Measurements from ENCODE around the gene ACTL6B. TPM values are rescaled to one million over a fixed set of nuclear protein-coding genes. Genes with fewer than 3 reads are reported as not detected.

ACTL6B gene
- total RNA-seq, 1 donor from 2014 or later, result 163 TPM

GRCh38 chr7:100604976-100605911 lies 51.0 kb downstream of the ACTL6B start:
- DNase-seq (ENCODE audit: low spot score in 2 of 2) (peak in 1 of 2 donors; percentile 60), FAIRE-seq (no peak)

GRCh38 chr7:100604028-100604975 lies 51.9 kb downstream of the ACTL6B start:
- DNase-seq (ENCODE audit: low spot score in 2 of 2) (peak; percentile 75 to 84), FAIRE-seq (no peak)

GRCh38 chr7:100603726-100604027 lies 52.6 kb downstream of the ACTL6B start:
- peak in 1 of 2 donors; percentile 46 for DNase-seq (ENCODE audit: low spot score in 2 of 2)
- no peak for FAIRE-seq

- FAIRE-seq, result no peak
- peak in 1 of 2 donors; percentile 34 for DNase-seq (ENCODE audit: low spot score in 2 of 2)
Measured at GRCh38 chr7:100602889-100603725, 53.1 kb downstream of the ACTL6B start.

GRCh38 chr7:100600730-100601038 lies 55.6 kb downstream of the ACTL6B start:
- no peak for DNase-seq (ENCODE audit: low spot score in 2 of 2)

GRCh38 chr7:100599911-100600729 lies 56.1 kb downstream of the ACTL6B start:
- DNase-seq (ENCODE audit: low spot score in 2 of 2) (no peak), FAIRE-seq (no peak)

More at GRCh38 chr7:100600730-100601038, 55.6 kb downstream of the ACTL6B start:
- FAIRE-seq, result no peak

GRCh38 chr7:100598425-100598824 lies 57.8 kb downstream of the ACTL6B start:
- no peak for DNase-seq (ENCODE audit: low spot score in 2 of 2)
- no peak for FAIRE-seq

- no peak for FAIRE-seq
Measured at GRCh38 chr7:100595188-100595587, 61.1 kb downstream of the ACTL6B start.

More at GRCh38 chr7:100595188-100595587, 61.1 kb downstream of the ACTL6B start:
- no peak for DNase-seq (ENCODE audit: low spot score in 2 of 2)

Other genes with a start within 250 kb of the ACTL6B start
- gene ZCWPW1, start 227.7 kb downstream of the ACTL6B start, total RNA-seq, result 2.0 TPM
- gene MEPCE, start 226.6 kb downstream of the ACTL6B start, total RNA-seq, result 27.7 TPM
- 7.3 TPM for gene PPP1R35, start 220.0 kb downstream of the ACTL6B start, total RNA-seq
- not detected for gene SPACDR, start 192.2 kb downstream of the ACTL6B start, total RNA-seq
- 7.3 TPM for gene TSC22D4, start 177.2 kb downstream of the ACTL6B start, total RNA-seq
- 55.0 TPM for gene NYAP1, start 172.5 kb downstream of the ACTL6B start, total RNA-seq
- gene AGFG2, start 117.2 kb downstream of the ACTL6B start, total RNA-seq, result 2.0 TPM
- gene SAP25, start 82.5 kb downstream of the ACTL6B start, total RNA-seq, result not detected
- gene LRCH4, start 70.3 kb downstream of the ACTL6B start, total RNA-seq, result 6.1 TPM
- 0.41 TPM for gene FBXO24, start 70.1 kb downstream of the ACTL6B start, total RNA-seq
- gene PCOLCE, start 54.1 kb downstream of the ACTL6B start, total RNA-seq, result 3.3 TPM
- 9.0 TPM for gene MOSPD3, start 43.9 kb downstream of the ACTL6B start, total RNA-seq
- gene TFR2, start 14.9 kb downstream of the ACTL6B start, total RNA-seq, result 2.9 TPM
- gene GNB2, start 17.3 kb upstream of the ACTL6B start, total RNA-seq, result 72.6 TPM
- 15.1 TPM for gene GIGYF1, start 37.8 kb upstream of the ACTL6B start, total RNA-seq
- gene POP7, start 49.7 kb upstream of the ACTL6B start, total RNA-seq, result 52.6 TPM
- not detected for gene EPO, start 64.0 kb upstream of the ACTL6B start, total RNA-seq
- gene ZAN, start 77.1 kb upstream of the ACTL6B start, total RNA-seq, result not detected
- gene EPHB4, start 171.1 kb upstream of the ACTL6B start, total RNA-seq, result 7.7 TPM
- 18.3 TPM for gene SLC12A9, start 196.3 kb upstream of the ACTL6B start, total RNA-seq
- 4.1 TPM for gene TRIP6, start 210.9 kb upstream of the ACTL6B start, total RNA-seq
- 23.2 TPM for gene SRRT, start 218.7 kb upstream of the ACTL6B start, total RNA-seq
- 3.7 TPM for gene UFSP1, start 233.3 kb upstream of the ACTL6B start, total RNA-seq
- gene ACHE, start 239.4 kb upstream of the ACTL6B start, total RNA-seq, result 11.0 TPM

Measured in frontal cortex (tissue), 4 donors.